Cardiac fibroblast (primary cell): Measurements from ENCODE around the gene DYNLL2.
A peak's percentile ranks its signal among the peaks of the same experiment; 100 is the strongest.
"Not testable (repeated sequence)": the region's sequence is repeated elsewhere in the genome, so short reads cannot be mapped to it uniquely, and the experiment has no call there.

ENCODE experiments used
- DNase-seq, 2 donors: peaks; one replicate each; pipeline versions ENCODE4 v3.0.0 to v3.0.0-alpha.2; 2010; ENCODE audit warnings: low read depth in 2 of 2
- H3K4me3 ChIP-seq, 2 donors: replicated peaks in 1 of 2; 1 replicate in 1 of 2; 2 replicates in 1 of 2; pipeline ENCODE4 v1.5.1; 2011; ENCODE audit warnings: low read depth in 2 of 2, low read length in 2 of 2, mild to moderate bottlenecking in 2 of 2, moderate library complexity in 1 of 2
- CTCF ChIP-seq: IDR thresholded peaks from one replicate; pipeline ENCODE4 v1.5.1; 2011; ENCODE audit warnings: low read depth, mild to moderate bottlenecking, low read length, inconsistent platforms

Gene DYNLL2

GRCh38 chr17:58127846-58128245 is 44.6 kb downstream of the DYNLL2 start:
- no peak overlapping the region for H3K4me3 ChIP-seq
- TF ChIP-seq CTCF = no peak
- DNase-seq = no peak

GRCh38 chr17:58132697-58133096 is 49.5 kb downstream of the DYNLL2 start:
- DNase-seq, H3K4me3 ChIP-seq: not testable (repeated sequence)

- TF ChIP-seq CTCF = peak; percentile 46
- peak in 1 of 2 donors; percentile 9 for DNase-seq
- no peak overlapping the region for H3K4me3 ChIP-seq
These were observed 53.6 kb downstream of the DYNLL2 start for GRCh38 chr17:58136669-58137279.

GRCh38 chr17:58141505-58141904 is 58.3 kb downstream of the DYNLL2 start:
- no peak overlapping the region for H3K4me3 ChIP-seq
- TF ChIP-seq CTCF = no peak
- DNase-seq = no peak

- DNase-seq, H3K4me3 ChIP-seq: not testable (repeated sequence)
These were observed 60.1 kb downstream of the DYNLL2 start for GRCh38 chr17:58143335-58143734.

- no peak for DNase-seq
- H3K4me3 ChIP-seq = no peak overlapping the region
- TF ChIP-seq CTCF = no peak
These were observed 61.6 kb downstream of the DYNLL2 start for GRCh38 chr17:58144801-58145200.
